Left renal pelvis (tissue), 4 donors: Measurements from ENCODE around the gene UFSP1. TPM values are rescaled to one million over a fixed set of nuclear protein-coding genes. Genes with fewer than 3 reads are reported as not detected.

Source experiments
- DNase-seq, 4 donors: peaks; one replicate each; pipeline ENCODE4 v3.0.0-alpha.2; 2013; ENCODE audit warnings: low read depth in 4 of 4, low spot score in 3 of 4
- polyA plus RNA-seq, 4 donors: library from polyadenylated mRNA; unstranded; fragments of 120-200 nt; gene quantifications; one replicate each; pipeline ENCODE4 v1.2.1, GENCODE V29; 2013; ENCODE audit not compliant: insufficient read length in 4 of 4

The UFSP1 gene
- polyA plus RNA-seq, 4 donors: 1.2 to 2.7 (median 2.0) TPM

- no peak for DNase-seq
Measured at GRCh38 chr7:100895956-100896731, 6.6 kb upstream of the UFSP1 start.

DNA sequence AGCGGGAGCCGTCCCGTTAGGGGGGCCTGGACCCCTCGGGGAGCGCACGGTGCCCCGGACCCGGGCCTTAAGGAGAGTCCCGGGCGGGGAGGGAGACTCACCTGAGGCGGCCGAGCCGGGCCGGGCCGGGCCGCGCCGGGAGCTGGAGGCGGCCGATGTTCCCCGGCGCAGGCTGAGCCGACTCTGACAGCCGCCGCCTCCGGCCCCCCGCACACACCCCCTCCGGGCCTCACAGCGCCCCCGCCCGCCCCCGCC is 6.1 kb upstream of the UFSP1 start, which contains the start of gene ACHE:
TSS of gene ACHE (minus strand) at position 188 of the 255 bp plus-strand sequence. CDS start 1,656 bp downstream, outside the sequence.
- no peak for DNase-seq

- DNase-seq: peak in 1 of 4 donors; percentile 51
Measured at GRCh38 chr7:100894860-100895700, 5.6 kb upstream of the UFSP1 start.

GRCh38 chr7:100893910-100894721 is 4.6 kb upstream of the UFSP1 start:
- no peak for DNase-seq

GRCh38 chr7:100893318-100893895 is 3.9 kb upstream of the UFSP1 start:
- no peak for DNase-seq

- DNase-seq: no peak
Measured at GRCh38 chr7:100892364-100893317, 3.1 kb upstream of the UFSP1 start.

DNA sequence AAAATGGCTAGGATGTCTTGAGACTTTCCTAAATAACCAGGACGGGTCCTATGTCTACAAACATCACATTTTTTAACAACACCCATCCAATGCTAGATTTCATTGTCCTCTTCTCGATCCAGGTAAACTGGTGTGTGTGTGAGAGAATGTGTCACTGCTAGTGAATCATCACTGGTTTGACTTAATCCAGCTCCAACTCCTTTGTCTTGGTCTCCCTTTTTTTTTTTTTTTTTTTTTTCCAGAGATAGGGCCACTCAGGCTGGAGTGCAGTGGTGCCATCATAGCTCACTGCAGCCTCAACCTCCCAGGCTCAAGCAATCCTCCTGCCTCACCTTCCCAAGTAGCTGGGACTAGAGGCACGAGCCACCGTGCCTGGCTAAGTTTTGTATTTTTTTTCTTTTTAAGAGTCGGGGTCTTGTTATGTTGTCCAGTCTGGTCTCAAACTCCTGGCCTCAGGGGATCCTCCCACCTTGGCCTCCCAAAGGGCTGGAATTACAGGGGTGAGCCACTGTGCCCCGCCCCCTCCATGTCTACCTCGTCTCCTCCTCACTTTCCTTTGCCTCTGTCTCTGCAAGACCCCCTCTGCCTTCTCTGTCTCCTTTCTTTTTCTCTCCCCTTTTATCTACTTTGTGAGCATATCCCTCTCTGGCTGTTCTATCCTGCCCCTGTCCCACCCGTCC is 2.2 kb upstream of the UFSP1 start:
- DNase-seq: no peak

DNA sequence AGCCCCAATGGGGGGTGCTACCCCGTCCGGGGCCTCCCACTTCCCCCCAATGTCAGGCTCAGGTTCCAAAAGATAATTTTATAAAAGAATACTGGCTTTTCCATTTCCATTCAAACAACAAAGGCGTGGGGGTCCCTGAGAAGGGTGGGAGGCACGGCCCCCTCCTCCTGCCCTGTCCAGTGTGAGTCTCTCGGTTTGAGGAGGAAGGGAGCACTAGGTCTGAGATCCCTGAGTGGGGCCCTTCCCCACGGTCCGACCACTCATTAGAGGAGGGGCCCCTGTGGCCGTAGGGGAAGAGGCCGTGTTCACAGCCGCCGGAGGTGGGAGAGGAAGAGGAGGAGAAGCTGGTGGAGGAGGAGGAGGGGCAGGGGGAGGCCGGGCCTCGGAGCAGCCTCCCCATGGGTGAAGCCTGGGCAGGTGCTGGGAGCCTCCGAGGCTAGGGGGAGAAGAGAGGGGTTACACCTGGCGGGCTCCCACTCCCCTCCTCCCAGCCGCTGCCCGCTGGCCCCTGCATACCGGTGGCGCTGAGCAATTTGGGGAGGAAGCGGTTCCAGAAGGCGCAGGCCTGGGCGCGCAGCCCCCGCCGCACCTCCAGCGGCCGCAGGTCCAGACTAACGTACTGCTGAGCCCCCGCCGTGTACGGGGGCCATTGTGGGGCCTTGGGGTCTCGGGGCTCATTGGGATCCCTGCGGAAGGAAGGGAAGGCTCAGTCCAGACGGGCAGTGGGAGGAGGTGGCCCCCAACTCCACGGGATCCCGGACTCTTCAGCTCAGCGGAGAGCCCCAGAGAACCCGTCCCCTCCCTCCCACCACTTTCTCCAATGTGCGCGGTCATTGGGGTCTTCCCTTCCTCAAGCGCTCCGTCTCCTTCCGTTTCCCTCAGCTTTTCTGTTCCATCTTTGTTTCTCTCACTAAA is 1.4 kb upstream of the UFSP1 start:
- no peak for DNase-seq

DNA sequence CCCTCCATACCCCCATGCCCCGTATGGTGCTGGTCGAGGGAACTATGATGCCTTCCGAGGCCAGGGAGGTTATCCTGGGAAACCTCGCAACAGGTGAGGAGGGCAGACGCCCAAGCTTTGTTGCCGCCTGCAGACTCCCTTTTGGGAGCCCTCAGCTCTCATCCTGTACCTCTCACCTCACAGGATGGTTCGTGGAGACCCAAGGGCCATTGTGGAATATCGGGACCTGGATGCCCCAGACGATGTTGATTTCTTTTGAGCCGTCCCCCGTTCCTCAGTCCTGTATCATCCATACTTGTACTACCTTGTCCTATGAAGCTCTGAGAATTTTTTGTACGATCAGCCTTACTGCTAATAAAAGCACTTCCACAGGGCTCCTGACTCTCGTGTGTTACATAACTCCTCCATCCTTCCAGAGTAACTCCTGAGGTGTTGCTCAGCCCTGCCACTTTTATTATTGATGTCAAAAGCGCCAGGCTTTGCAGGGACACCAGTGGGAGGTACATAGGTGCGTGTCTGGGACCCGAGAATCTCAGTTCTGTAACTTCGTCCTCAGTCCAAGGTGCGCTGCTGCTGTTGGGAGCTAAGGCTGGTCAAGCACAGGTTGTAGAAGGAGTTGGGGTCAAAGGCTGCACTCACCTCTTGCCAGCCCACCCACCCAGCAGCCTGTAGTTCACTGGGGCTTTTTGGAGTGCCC is 1.1 kb downstream of the UFSP1 start:
- no peak for DNase-seq

GRCh38 chr7:100887516-100888290 is 1.8 kb downstream of the UFSP1 start:
- no peak for DNase-seq

GRCh38 chr7:100886936-100887515 is 2.5 kb downstream of the UFSP1 start:
- DNase-seq: no peak

GRCh38 chr7:100886142-100886935 is 3.2 kb downstream of the UFSP1 start:
- DNase-seq: no peak

DNA sequence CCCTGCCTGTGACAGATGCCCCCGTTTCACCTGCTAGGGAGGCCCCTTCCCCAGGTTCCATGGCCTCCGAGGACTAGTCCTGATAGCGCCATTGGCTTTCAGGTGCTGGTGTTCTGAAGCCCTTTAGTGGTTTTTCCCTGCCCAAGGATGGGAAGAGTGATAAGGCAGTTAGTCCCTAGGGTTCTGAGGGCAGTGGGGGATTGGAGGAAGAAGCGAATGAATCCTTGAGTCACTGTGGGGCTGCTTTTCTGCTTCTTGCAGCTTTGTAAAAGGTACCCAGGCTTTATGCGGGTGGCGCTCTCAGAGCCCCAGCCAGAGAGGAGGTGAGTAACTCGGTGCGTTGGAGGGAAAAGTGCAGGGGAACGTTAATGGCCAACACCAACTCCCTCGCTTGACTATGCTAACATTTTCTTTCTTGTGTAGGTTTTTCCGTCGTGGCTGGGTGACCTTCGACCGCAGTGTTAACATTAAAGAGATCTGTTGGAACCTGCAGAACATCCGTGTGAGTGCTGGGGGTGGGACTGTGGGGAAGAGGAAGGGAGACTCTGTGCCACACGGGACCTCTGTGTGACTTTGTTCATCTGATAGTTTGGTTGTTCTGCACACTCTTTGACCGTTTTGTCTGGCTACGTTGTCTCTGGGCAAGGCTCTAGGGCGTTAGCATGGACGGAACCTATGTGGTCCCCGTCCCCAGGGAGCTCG is 3.9 kb downstream of the UFSP1 start:
- no peak for DNase-seq

DNA sequence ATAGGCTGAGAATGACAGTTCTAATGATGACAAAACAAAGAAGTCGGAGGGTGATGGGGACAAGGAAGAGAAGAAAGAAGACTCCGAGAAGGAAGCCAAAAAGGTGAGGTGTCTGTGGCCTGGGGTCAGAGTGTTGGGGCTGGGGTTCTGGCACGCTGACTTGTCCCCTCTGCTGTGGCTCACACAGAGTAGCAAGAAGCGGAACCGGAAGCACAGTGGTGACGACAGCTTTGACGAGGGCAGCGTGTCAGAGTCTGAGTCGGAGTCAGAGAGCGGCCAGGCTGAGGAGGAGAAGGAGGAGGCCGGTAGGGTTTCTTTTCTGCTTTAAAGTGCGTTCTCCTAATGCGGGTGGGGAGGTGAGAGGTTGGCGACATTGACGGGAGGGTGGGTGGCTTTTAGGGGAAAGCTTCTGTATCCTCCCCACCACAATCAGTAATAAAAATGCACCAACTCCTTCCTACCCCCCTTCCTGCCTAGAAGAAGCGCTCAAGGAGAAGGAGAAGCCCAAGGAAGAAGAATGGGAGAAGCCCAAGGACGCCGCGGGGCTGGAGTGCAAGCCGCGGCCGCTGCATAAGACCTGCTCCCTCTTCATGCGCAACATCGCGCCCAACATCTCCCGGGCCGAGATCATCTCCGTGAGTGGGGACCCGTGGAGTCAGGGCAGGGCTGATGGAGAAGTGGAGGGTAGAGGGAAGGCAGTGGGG is 4.6 kb downstream of the UFSP1 start:
- DNase-seq: no peak
